ENCODE results near the gene EXD3. TPM values are rescaled to one million over a fixed set of nuclear protein-coding genes. Genes with fewer than 3 reads are reported as not detected.

The EXD3 gene
- total RNA-seq, 1 experiment from 2014 or later: 15.3 TPM

DNA sequence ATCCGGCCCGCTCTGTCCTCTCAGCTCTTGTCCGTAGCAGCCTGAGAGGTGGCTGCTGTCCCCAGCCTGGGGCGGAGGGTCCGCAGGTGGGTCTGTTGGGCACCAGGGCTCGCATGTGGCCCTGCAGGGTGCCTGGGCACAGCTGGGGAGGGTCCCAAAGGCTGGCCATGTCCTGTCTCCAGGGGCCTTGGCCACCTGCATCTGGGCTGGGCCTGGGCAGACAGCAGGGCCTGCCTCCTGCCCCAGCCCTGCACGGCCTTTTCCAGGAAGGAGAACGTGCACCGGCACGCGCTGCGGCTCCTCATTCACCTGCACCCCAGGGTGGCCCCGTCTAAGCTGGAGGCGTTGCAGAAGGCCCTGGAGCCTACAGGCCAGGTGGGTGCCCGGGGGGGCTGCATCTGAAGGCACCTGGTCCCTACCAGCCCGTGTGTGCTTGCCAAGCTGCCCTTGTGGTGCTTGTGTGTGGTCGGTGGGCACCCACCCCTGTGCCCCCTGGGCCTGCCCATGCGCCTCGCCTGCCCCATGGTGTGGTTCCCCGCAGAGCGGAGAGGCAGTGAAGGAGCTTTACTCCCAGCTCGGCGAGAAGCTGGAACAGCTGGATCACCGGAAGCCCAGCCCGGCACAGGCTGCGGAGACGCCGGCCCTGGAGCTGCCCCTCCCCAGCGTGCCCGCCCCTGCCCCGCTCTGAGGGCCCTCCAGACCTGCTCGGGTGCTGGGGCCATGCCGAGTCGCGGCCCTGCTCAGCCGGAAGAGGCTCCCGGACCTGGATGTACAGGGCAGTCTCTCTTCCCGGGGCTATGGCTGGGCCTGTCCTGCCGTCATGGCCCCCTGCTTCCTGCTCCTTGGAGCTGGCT, 150.5 kb downstream of the EXD3 start:
- peaks cover 11 to 32% (median 32%) of the 10 kb centered on the region in 3 experiments; a peak in 6 of 7 replicates for H3K36me3 Mint-ChIP-seq (ENCODE audit: insufficient read depth in 1 of 3, low read depth in 3 of 3)
- H3K27ac ChIP-seq (ENCODE audit: insufficient read length, low read depth, low read length): no peak overlapping the region
- no peak overlapping the region for H4K8ac ChIP-seq (replicated peaks; ENCODE audit: insufficient read length, low read depth, low read length)
- no peaks in the 10 kb centered on the region; a peak in 1 of 5 replicates for H3K9me3 Mint-ChIP-seq
- H3K27me3 ChIP-seq (ENCODE audit: insufficient read depth, low read length): no peaks in the 10 kb centered on the region
- H3K14ac ChIP-seq (ENCODE audit: insufficient read depth, low read length): no peak overlapping the region
- H3K23ac ChIP-seq (ENCODE audit: insufficient read length, low read depth, low read length): no peak overlapping the region
- H3K9me3 ChIP-seq (ENCODE audit: control insufficient read depth, low read depth, low read length): no peaks in the 10 kb centered on the region
- H2BK5ac ChIP-seq (ENCODE audit: insufficient read length, low read length): no peak overlapping the region
- no peak overlapping the region for H3K9ac ChIP-seq (ENCODE audit: extremely low read depth, insufficient read length, low read length)
- H3K4me3 Mint-ChIP-seq: no peak overlapping the region
- no peak overlapping the region for H2BK120ac ChIP-seq (ENCODE audit: low read depth, low read length, poor library complexity, severe bottlenecking)
- H3K23me2 ChIP-seq (ENCODE audit: insufficient read length, low read depth, low read length, poor library complexity, severe bottlenecking): peaks cover 4% of the 10 kb centered on the region
- no peak overlapping the region for H2AK5ac ChIP-seq (ENCODE audit: insufficient read length, low read length)
- H4K20me1 ChIP-seq (ENCODE audit: control insufficient read depth, insufficient read depth, insufficient read length): no peaks in the 10 kb centered on the region
- no peak overlapping the region for H4K5ac ChIP-seq (ENCODE audit: insufficient read length, low read depth, low read length)
- no peak overlapping the region for H3K56ac ChIP-seq (ENCODE audit: insufficient read length, low read depth, low read length)
- TF ChIP-seq, protein P1, sequence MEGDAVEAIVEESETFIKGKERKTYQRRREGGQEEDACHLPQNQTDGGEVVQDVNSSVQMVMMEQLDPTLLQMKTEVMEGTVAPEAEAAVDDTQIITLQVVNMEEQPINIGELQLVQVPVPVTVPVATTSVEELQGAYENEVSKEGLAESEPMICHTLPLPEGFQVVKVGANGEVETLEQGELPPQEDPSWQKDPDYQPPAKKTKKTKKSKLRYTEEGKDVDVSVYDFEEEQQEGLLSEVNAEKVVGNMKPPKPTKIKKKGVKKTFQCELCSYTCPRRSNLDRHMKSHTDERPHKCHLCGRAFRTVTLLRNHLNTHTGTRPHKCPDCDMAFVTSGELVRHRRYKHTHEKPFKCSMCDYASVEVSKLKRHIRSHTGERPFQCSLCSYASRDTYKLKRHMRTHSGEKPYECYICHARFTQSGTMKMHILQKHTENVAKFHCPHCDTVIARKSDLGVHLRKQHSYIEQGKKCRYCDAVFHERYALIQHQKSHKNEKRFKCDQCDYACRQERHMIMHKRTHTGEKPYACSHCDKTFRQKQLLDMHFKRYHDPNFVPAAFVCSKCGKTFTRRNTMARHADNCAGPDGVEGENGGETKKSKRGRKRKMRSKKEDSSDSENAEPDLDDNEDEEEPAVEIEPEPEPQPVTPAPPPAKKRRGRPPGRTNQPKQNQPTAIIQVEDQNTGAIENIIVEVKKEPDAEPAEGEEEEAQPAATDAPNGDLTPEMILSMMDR (conservative IDR thresholded peaks at IDR 0.05): no peak
- H3K79me2 ChIP-seq (ENCODE audit: insufficient read depth, low read length): no peaks in the 10 kb centered on the region
- no peak overlapping the region for H4K91ac ChIP-seq (ENCODE audit: insufficient read length, low read depth, low read length)
- no peak overlapping the region for H3K4ac ChIP-seq (ENCODE audit: low read depth, low read length)
- H3K4me2 ChIP-seq (ENCODE audit: insufficient read depth, insufficient read length, low read length): no peak overlapping the region
- 0 out of 7 replicates have a peak overlapping the region, but pooled peaks of 1 of the 3 experiments have one; percentile 55 for H3K27ac Mint-ChIP-seq
- no peaks in the 10 kb centered on the region for H3K79me1 ChIP-seq (ENCODE audit: insufficient read depth, low read depth, low read length, poor library complexity, severe bottlenecking)
- H2BK15ac ChIP-seq (ENCODE audit: low read depth, low read length): no peak overlapping the region
- H3K18ac ChIP-seq (ENCODE audit: insufficient read length, low read depth, low read length): no peak overlapping the region
- no peak overlapping the region for H2BK12ac ChIP-seq (ENCODE audit: insufficient read length, low read depth, low read length)
- H3K27me3 Mint-ChIP-seq (ENCODE audit: low read depth): no peaks in the 10 kb centered on the region
- H3K4me1 ChIP-seq (ENCODE audit: insufficient read depth, low read length): no peaks in the 10 kb centered on the region
- no peak for DNase-seq
- no peak overlapping the region for H2AFZ ChIP-seq (ENCODE audit: low read length)
- WGBS (ENCODE audit: extremely low coverage, insufficient read length, low lambda C conversion rate): no CpG with 5 or more reads among the region's 39 CpGs
- H3K4me1 Mint-ChIP-seq: peaks cover 19 to 26% of the 10 kb centered on the region in 2 experiments
- H3T11ph ChIP-seq (ENCODE audit: low read length): no peak overlapping the region
- no peak overlapping the region for H2BK20ac ChIP-seq (ENCODE audit: low read depth, low read length, poor library complexity, severe bottlenecking)
